ENCODE data around the gene ETS2. TPM values are rescaled to one million over a fixed set of nuclear protein-coding genes. Genes with fewer than 3 reads are reported as not detected.

Gene ETS2
- polyA plus RNA-seq, 1 donor (not counting 4 experiments of a cell fraction or from before 2014, with no cell fraction given): 58.5 TPM

DNA sequence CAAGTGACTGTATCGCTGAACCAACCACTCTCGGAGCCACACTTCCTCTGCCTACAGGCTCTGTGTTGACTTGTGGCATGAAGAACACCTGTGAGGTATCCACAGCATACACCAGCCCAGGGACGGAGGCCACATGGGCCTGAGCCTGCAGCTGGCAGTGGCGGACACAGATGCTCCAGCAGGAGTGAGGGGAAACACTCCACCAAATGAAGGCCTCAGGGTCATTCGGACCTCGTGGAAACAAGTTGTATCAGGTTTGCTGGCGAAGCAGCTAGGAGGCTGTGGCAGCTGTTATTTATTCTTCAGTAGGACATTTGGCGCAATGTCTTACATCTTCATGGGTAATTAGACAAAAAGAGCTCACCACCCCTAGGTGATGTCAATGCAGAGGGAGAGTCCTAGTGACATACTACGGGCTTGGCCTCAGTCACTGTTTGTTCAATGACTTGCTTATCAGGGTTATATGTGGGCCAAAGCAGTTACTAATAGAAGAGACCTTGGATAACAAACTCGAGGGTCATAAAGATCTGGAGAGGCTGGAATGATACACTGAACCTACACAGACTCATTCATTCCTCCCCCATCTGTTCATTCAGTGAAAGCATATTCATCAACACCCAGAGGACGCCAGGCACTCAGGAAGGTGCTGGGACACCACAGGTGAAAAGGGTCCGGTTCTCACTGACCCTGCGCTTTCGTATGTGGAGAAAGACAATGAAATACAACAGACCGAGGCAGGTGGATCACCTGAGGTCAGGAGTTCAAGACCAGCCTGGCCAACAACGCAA is 11.6 kb upstream of the ETS2 start:
- H3K9me1 ChIP-seq (ENCODE audit: control insufficient read depth, extremely low read depth, insufficient read depth, low read length): no peaks in the 10 kb centered on the region
- H3K79me2 ChIP-seq (ENCODE audit: control insufficient read depth, insufficient read depth, low read length): no peaks in the 10 kb centered on the region
- TF ChIP-seq EZH2 (IDR thresholded peaks at IDR 0.05; ENCODE audit: low read length) (no peak), CTCF (optimal IDR thresholded peaks at IDR 0.05 in 1 of 3, IDR thresholded peaks at IDR 0.05 in 1 of 3, conservative IDR thresholded peaks at IDR 0.05 in 1 of 3; ENCODE audit: extremely low read depth in 1 of 3, insufficient read depth in 2 of 3, low read length in 3 of 3) (no peak)
- H3K4me3 ChIP-seq (ENCODE audit: control insufficient read depth in 2 of 3, extremely low read depth in 1 of 3, insufficient read depth in 2 of 3, low read depth in 1 of 3, low read length in 3 of 3): no peak overlapping the region
- DNase-seq (ENCODE audit: low read depth, low spot score) (no peak), FAIRE-seq (no peak)
- no peak overlapping the region for H3K9ac ChIP-seq (ENCODE audit: control insufficient read depth, extremely low read depth, insufficient read depth, low read length)
- no peaks in the 10 kb centered on the region for H3K36me3 ChIP-seq (ENCODE audit: control insufficient read depth in 2 of 2, extremely low read depth in 1 of 2, insufficient read depth in 2 of 2, low read length in 2 of 2)
- peaks cover 31% of the 10 kb centered on the region for H3K4me1 ChIP-seq (ENCODE audit: control insufficient read depth, extremely low read depth, insufficient read depth, low read length)
- H3K4me2 ChIP-seq (ENCODE audit: control insufficient read depth, extremely low read depth, insufficient read depth, low read depth, low read length): no peak overlapping the region
- no peaks in the 10 kb centered on the region for H4K20me1 ChIP-seq (ENCODE audit: control insufficient read depth, extremely low read depth, insufficient read depth, low read length)
- no peaks in the 10 kb centered on the region for H3K9me3 ChIP-seq (ENCODE audit: control insufficient read depth, low read depth, low read length)
- H3K27ac ChIP-seq (ENCODE audit: control insufficient read depth, insufficient read depth, low read length): no peak overlapping the region
- H3K27me3 ChIP-seq (ENCODE audit: control insufficient read depth, extremely low read depth, insufficient read depth, low read length): no peaks in the 10 kb centered on the region
- H2AFZ ChIP-seq (ENCODE audit: control insufficient read depth, low read length): no peak overlapping the region
- dilution Hi-C loops (cut with MboI; ENCODE audit: extremely low pct_ligation_motif_present, low sequenced_read_pairs): no loop called here

DNA sequence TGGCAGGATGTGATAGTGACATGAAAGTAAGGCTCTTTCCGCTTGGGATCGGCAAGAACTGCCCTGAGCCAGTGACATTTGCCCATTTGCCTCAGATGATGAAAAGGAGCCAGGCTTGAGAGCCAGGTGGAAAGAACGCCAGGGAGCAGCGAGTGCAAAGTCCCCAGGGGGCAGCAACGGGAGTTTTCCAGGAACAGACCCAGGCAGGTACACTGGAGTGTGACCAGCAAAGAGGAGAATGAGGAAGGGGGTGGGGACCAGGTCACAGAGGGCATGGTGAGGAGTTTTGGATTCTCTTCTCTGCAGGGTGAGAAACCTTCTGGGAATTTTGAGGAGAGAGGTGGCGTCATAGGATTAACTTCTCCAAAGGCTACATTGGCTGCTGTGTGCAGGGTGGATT is 10.8 kb upstream of the ETS2 start:
- H2AFZ ChIP-seq (ENCODE audit: control insufficient read depth, low read length): peak overlapping the region; percentile 8
- FAIRE-seq: no peak
- H4K20me1 ChIP-seq (ENCODE audit: control insufficient read depth, extremely low read depth, insufficient read depth, low read length): no peaks in the 10 kb centered on the region
- H3K9me1 ChIP-seq (ENCODE audit: control insufficient read depth, extremely low read depth, insufficient read depth, low read length): no peaks in the 10 kb centered on the region
- no peak overlapping the region for H3K9ac ChIP-seq (ENCODE audit: control insufficient read depth, extremely low read depth, insufficient read depth, low read length)
- H3K4me1 ChIP-seq (ENCODE audit: control insufficient read depth, extremely low read depth, insufficient read depth, low read length): peaks cover 34% of the 10 kb centered on the region
- TF ChIP-seq EZH2 (IDR thresholded peaks at IDR 0.05; ENCODE audit: low read length): no peak
- TF ChIP-seq CTCF (optimal IDR thresholded peaks at IDR 0.05 in 1 of 3, IDR thresholded peaks at IDR 0.05 in 1 of 3, conservative IDR thresholded peaks at IDR 0.05 in 1 of 3; ENCODE audit: extremely low read depth in 1 of 3, insufficient read depth in 2 of 3, low read length in 3 of 3): no peak
- no peaks in the 10 kb centered on the region for H3K36me3 ChIP-seq (ENCODE audit: control insufficient read depth in 2 of 2, extremely low read depth in 1 of 2, insufficient read depth in 2 of 2, low read length in 2 of 2)
- H3K79me2 ChIP-seq (ENCODE audit: control insufficient read depth, insufficient read depth, low read length): no peaks in the 10 kb centered on the region
- H3K9me3 ChIP-seq (ENCODE audit: control insufficient read depth, low read depth, low read length): no peaks in the 10 kb centered on the region
- H3K4me3 ChIP-seq (ENCODE audit: control insufficient read depth in 2 of 3, extremely low read depth in 1 of 3, insufficient read depth in 2 of 3, low read depth in 1 of 3, low read length in 3 of 3): no peak overlapping the region
- dilution Hi-C loops (cut with MboI; ENCODE audit: extremely low pct_ligation_motif_present, low sequenced_read_pairs): no loop called here
- no peak overlapping the region for H3K27ac ChIP-seq (ENCODE audit: control insufficient read depth, insufficient read depth, low read length)
- DNase-seq (ENCODE audit: low read depth, low spot score): no peak
- no peaks in the 10 kb centered on the region for H3K27me3 ChIP-seq (ENCODE audit: control insufficient read depth, extremely low read depth, insufficient read depth, low read length)
- peak overlapping the region; percentile 34 for H3K4me2 ChIP-seq (ENCODE audit: control insufficient read depth, extremely low read depth, insufficient read depth, low read depth, low read length)
